HCT116 (cell line): ENCODE results near the gene PPP1R1C. TPM values are rescaled to one million over a fixed set of nuclear protein-coding genes. Genes with fewer than 3 reads are reported as not detected.

Experiments
- ATAC-seq: fragments of 200-7000 bp; cut with Tn5 transposase; 2 replicates; pipeline ENCODE4 v1.9.1; 2020; ENCODE audit warnings: mild to moderate bottlenecking, moderate library complexity
- BruUV-seq: library from RNA; stranded (reverse); fragments of 400-500 nt; replicated peaks from 2 replicates; lab custom pipeline; 2021; lab: Mats Ljungman, UMichigan
- CTCF ChIA-PET: fragments of 300-600 bp; sonication (Branson Sonifier 250); formaldehyde crosslinking; loops from one replicate; lab custom pipeline; 2021; ENCODE audit warnings: antibody characterized with exemption; lab: Charles Lee
- POLR2A ChIA-PET: fragments of 300-600, 350-600 bp; sonication (Branson Sonifier 250); formaldehyde crosslinking; loops from one replicate; lab custom pipeline; 2021; ENCODE audit warnings: antibody characterized with exemption; lab: Charles Lee
- RAD21 ChIA-PET, 2 experiments: fragments of 300-600 bp; sonication (Branson Sonifier 250); formaldehyde crosslinking; loops; one replicate each; lab custom pipeline; 2023; ENCODE audit warnings: low total read pairs in 2 of 2; ENCODE audit not compliant: uncharacterized antibody in 2 of 2, unreplicated experiment in 2 of 2, low non-redundant PET in 1 of 2; lab: Charles Lee
- DNase-seq: peaks from one replicate; pipeline ENCODE4 v3.0.0-alpha.2; 2010; ENCODE audit warnings: low read depth, low spot score
- H2AFZ ChIP-seq: fragments of 200-600 bp; shearing (Covaris generic), sonication (generic); 2 replicates; pipeline ENCODE4 v1.6.1; 2017; ENCODE audit warnings: low read depth, mixed run types, mixed read lengths, antibody characterized with exemption, low read length; ENCODE audit not compliant: poor library complexity, severe bottlenecking
- H3K27ac ChIP-seq: 2 replicates; pipeline ENCODE4 v1.5.1; 2012; ENCODE audit warnings: low read depth, low read length
- H3K27me3 ChIP-seq: fragments of 200-600 bp; sonication (generic); 2 replicates; pipeline ENCODE4 v1.6.1; 2016; ENCODE audit warnings: mixed run types, low read length, mixed read lengths; ENCODE audit not compliant: insufficient read depth
- H3K36me3 ChIP-seq, 2 experiments: fragments of 200-500 bp in 1 of 2; fragments of 200-600 bp in 1 of 2; sonication (Bioruptor generic) in 1 of 2; sonication (generic) in 1 of 2; 2 replicates each; pipeline versions ENCODE4 v1.5.1 to v1.6.1; 2014 to 2016; ENCODE audit warnings: low read length in 2 of 2, inconsistent platforms in 1 of 2, mixed read lengths in 1 of 2, mixed run types in 1 of 2; ENCODE audit not compliant: insufficient read depth in 2 of 2, control insufficient read depth in 1 of 2
- H3K4me1 ChIP-seq, 2 experiments: fragments of 200-600 bp in 1 of 2; sonication (generic) in 1 of 2; 2 replicates each; pipeline versions ENCODE4 v1.5.1 to v1.6.1; 2012 to 2017; ENCODE audit warnings: low read length in 2 of 2, inconsistent platforms in 1 of 2, mild to moderate bottlenecking in 1 of 2, mixed read lengths in 1 of 2, mixed run types in 1 of 2, moderate library complexity in 1 of 2; ENCODE audit not compliant: insufficient read depth in 2 of 2, control insufficient read depth in 1 of 2
- H3K4me2 ChIP-seq: fragments of 200-600 bp; sonication (generic); 2 replicates; pipeline ENCODE4 v1.6.1; 2017; ENCODE audit warnings: mixed run types, low read length, mixed read lengths
- H3K4me3 ChIP-seq, 2 experiments: fragments of 200-600 bp in 1 of 2; sonication (generic) in 1 of 2; replicated peaks in 1 of 2; 2 replicates each; pipeline ENCODE4 v1.5.1; 2011 to 2016; ENCODE audit warnings: low read length in 2 of 2, control low read depth in 1 of 2, low read depth in 1 of 2, mild to moderate bottlenecking in 1 of 2, mixed read lengths in 1 of 2, mixed run types in 1 of 2
- H3K79me2 ChIP-seq: fragments of 200-600 bp; sonication (generic); 2 replicates; pipeline ENCODE4 v1.6.1; 2017; ENCODE audit warnings: mild to moderate bottlenecking, mixed run types, low read length, moderate library complexity, mixed read lengths; ENCODE audit not compliant: insufficient read depth
- H3K9ac ChIP-seq: fragments of 200-600 bp; sonication (generic); 2 replicates; pipeline ENCODE4 v1.6.1; 2016; ENCODE audit warnings: low read length, mixed read lengths
- H3K9me2 ChIP-seq: fragments of 200-600 bp; sonication (generic), shearing (Covaris generic); 2 replicates; pipeline ENCODE4 v1.6.1; 2017; ENCODE audit warnings: mixed run types, mild to moderate bottlenecking, moderate library complexity; ENCODE audit not compliant: insufficient read depth
- H3K9me3 ChIP-seq, 2 experiments: fragments of 200-500 bp in 1 of 2; fragments of 200-600 bp in 1 of 2; sonication (Bioruptor generic) in 1 of 2; sonication (generic) in 1 of 2; 2 replicates each; pipeline ENCODE4 v1.6.1; 2014 to 2017; ENCODE audit warnings: low read length in 2 of 2, mixed read lengths in 2 of 2, inconsistent platforms in 1 of 2, low read depth in 1 of 2, mild to moderate bottlenecking in 1 of 2, mixed run types in 1 of 2, moderate library complexity in 1 of 2; ENCODE audit not compliant: control insufficient read depth in 1 of 2, insufficient read depth in 1 of 2
- H4K20me1 ChIP-seq: fragments of 200-600 bp; sonication (generic), shearing (Covaris generic); 2 replicates; pipeline ENCODE4 v1.6.1; 2017; ENCODE audit warnings: mixed run types, mild to moderate bottlenecking, moderate library complexity; ENCODE audit not compliant: insufficient read depth
- CBX3 ChIP-seq: IDR thresholded peaks from 2 replicates; pipeline ENCODE4 v1.6.1; 2012; ENCODE audit warnings: low read depth
- EZH2 ChIP-seq: fragments of 200-600 bp; sonication (generic); IDR thresholded peaks from 2 replicates; pipeline ENCODE4 v1.6.1; 2017; ENCODE audit warnings: antibody characterized with exemption, mixed run types
- POLR2A ChIP-seq: IDR thresholded peaks from 2 replicates; pipeline ENCODE4 v1.7.0; 2011; ENCODE audit warnings: borderline replicate concordance; ENCODE audit not compliant: insufficient read depth, insufficient read length; ENCODE audit errors: extremely low read depth
- RAD21 ChIP-seq: IDR thresholded peaks from 2 replicates; pipeline ENCODE4 v1.6.1; 2012; ENCODE audit warnings: low read depth, mild to moderate bottlenecking
- SIN3A ChIP-seq: IDR thresholded peaks from 2 replicates; pipeline ENCODE4 v1.6.1; 2012; ENCODE audit warnings: low read depth
- TCF7L2 ChIP-seq: IDR thresholded peaks from 2 replicates; pipeline ENCODE4 v1.7.0; 2011; ENCODE audit warnings: borderline replicate concordance, inconsistent platforms; ENCODE audit not compliant: insufficient read depth, insufficient read length; ENCODE audit errors: extremely low read depth
- ZFX ChIP-seq: fragments of 450-650 bp; IDR thresholded peaks from 2 replicates; pipeline ENCODE4 v1.6.1; 2017
- intact Hi-C: fragments of 100-400 bp; cut with micrococcal nuclease; formaldehyde crosslinking; loops from 2 replicates; pipeline ENCODE4 v1.10.0; 2022
- total RNA-seq: library from RNA; stranded (reverse); gene quantifications from one replicate; pipeline ENCODE4 v1.2.1, GENCODE V29; 2021; ENCODE audit not compliant: unreplicated experiment
- TF ChIP-seq, protein P1 (sequence below): IDR thresholded peaks from 2 replicates; pipeline ENCODE4 v1.6.1; 2012
- TF ChIP-seq, protein P2 (sequence below), 3 experiments: fragments of 200-600 bp in 1 of 3; sonication (generic) in 1 of 3; IDR thresholded peaks in 2 of 3; conservative IDR thresholded peaks in 1 of 3; 2 replicates each; pipeline ENCODE4 v1.5.1; 2012 to 2017; ENCODE audit warnings: low read depth in 2 of 3, low read length in 2 of 3, antibody characterized with exemption in 1 of 3, borderline replicate concordance in 1 of 3, control low read depth in 1 of 3, mild to moderate bottlenecking in 1 of 3, mixed read lengths in 1 of 3, mixed run types in 1 of 3, moderate library complexity in 1 of 3; ENCODE audit not compliant: insufficient read depth in 1 of 3
- TF ChIP-seq, protein P3 (sequence below): IDR thresholded peaks from 2 replicates; pipeline ENCODE4 v1.6.1; 2011; ENCODE audit warnings: mild to moderate bottlenecking, low read length, moderate library complexity; ENCODE audit not compliant: insufficient replicate concordance; ENCODE audit errors: extremely low read depth

PPP1R1C gene
- total RNA-seq, 1 experiment from 2014 or later: 17.8 TPM

DNA sequence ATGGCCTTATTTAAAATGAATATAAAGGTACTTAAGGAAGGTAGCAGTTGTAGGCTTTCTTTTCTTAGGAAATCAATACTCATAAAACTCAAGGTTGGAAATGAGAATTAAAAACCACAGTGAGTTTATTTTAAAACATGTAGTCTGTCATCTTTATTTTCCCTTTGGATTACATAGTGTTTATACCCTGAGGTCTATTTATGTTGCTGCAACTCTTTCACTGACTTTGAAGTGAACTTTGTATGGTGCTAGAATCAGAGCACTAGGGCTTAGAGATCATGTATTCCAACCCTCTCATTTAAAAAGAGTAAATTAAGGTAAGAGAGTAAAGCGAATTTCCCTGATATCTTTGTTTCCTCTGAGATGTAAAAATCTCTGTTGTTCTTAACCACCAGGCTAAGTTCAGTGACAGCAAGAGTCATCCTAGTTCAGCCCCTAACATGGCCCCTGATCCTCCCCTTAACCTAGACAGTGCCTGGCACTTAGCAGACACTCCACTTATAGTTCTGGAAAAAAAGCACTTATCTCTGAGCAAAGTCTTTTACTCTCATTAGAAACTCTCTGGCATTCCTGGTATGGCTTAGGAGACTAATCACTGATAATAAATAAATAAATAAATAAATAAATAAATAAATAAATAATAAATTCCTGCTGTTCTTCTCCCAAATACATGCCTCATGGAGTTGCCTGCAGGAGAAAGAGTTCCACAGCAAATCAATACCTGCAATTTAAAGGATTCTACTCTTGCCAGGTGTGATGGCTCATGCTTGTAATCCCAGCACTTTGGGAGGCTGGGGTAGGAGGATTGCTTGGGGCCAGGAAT is 33.0 kb upstream of the PPP1R1C start:
- H3K36me3 ChIP-seq: no peaks in the 10 kb centered on the region
- peaks cover 79 to 97% of the 10 kb centered on the region in 2 experiments for H3K4me1 ChIP-seq
- DNase-seq: no peak
- peak overlapping the region; percentile 59 for H3K4me2 ChIP-seq
- H3K9me2 ChIP-seq: no peaks in the 10 kb centered on the region
- ATAC-seq: no peak
- no peak overlapping the region for H3K4me3 ChIP-seq
- ChIA-PET CTCF (interaction anchor here (2.5 kb wide), 1 partner anchor 125 kb away, joined by 8 read pairs; no protein-coding TSS in a partner anchor), POLR2A (no interaction called here), RAD21 (no interaction called here)
- peak overlapping the region; percentile 98 for H3K27ac ChIP-seq
- H2AFZ ChIP-seq: peak overlapping the region; percentile 29
- no peaks in the 10 kb centered on the region for H3K9me3 ChIP-seq
- H4K20me1 ChIP-seq: no peaks in the 10 kb centered on the region
- no TSS peak for BruUV-seq
- TF ChIP-seq SIN3A (0 out of 2 replicates have a peak, but pooled peaks have one; percentile 13), TCF7L2 (no peak)
- TF ChIP-seq, protein P1, sequence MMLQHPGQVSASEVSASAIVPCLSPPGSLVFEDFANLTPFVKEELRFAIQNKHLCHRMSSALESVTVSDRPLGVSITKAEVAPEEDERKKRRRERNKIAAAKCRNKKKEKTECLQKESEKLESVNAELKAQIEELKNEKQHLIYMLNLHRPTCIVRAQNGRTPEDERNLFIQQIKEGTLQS: no peak
- peak overlapping the region; percentile 61; the same call in 1 of the 2 replicates for H3K9ac ChIP-seq
- no peaks in the 10 kb centered on the region for H3K27me3 ChIP-seq
- intact Hi-C loops: loop anchor here (5.0 kb wide), 1 partner anchor 170 kb away; no protein-coding TSS in a partner anchor
- H3K79me2 ChIP-seq: peaks cover 8% of the 10 kb centered on the region; the same call in 1 of the 2 replicates

DNA sequence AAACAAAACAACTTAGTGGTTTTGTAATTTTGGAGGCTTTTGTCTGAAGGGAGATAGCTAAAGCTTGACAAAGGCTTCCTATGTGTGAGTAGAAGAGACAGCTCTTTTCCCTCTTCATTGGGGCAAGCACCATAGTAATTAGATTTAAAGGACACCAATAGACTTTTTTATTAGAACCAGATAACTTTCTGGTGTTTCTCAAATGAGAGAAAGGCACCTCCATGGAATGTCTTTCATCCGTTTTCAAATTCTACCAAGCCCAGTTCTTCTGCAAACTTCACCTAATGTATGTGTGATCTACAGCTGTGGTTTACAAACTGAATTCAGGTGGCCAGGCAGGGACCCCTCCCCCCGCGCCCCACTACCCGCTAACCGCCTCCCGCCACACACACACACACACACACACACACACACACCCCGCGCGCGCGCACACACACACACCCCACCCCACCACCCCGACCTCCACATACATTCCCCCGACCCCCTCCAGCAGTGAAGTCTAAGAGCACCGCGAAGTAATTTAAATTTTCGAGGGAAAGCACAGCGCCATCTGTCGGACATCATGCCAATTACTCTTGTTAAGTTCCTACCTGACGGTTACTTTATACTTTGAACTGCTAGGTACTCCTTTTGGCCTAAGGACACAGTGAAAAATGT is 31.6 kb upstream of the PPP1R1C start:
- H3K4me2 ChIP-seq: peak overlapping the region; percentile 59
- TF ChIP-seq CBX3 (peak; percentile 58; the same call in 1 of the 2 replicates), POLR2A (peak; percentile 16), RAD21 (peak; percentile 69), ZFX (no peak), EZH2 (no peak)
- TF ChIP-seq, protein P1: no peak
- TF ChIP-seq, protein P2, sequence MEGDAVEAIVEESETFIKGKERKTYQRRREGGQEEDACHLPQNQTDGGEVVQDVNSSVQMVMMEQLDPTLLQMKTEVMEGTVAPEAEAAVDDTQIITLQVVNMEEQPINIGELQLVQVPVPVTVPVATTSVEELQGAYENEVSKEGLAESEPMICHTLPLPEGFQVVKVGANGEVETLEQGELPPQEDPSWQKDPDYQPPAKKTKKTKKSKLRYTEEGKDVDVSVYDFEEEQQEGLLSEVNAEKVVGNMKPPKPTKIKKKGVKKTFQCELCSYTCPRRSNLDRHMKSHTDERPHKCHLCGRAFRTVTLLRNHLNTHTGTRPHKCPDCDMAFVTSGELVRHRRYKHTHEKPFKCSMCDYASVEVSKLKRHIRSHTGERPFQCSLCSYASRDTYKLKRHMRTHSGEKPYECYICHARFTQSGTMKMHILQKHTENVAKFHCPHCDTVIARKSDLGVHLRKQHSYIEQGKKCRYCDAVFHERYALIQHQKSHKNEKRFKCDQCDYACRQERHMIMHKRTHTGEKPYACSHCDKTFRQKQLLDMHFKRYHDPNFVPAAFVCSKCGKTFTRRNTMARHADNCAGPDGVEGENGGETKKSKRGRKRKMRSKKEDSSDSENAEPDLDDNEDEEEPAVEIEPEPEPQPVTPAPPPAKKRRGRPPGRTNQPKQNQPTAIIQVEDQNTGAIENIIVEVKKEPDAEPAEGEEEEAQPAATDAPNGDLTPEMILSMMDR (IDR thresholded peaks at IDR 0.05 in 2 of 3, conservative IDR thresholded peaks at IDR 0.05 in 1 of 3; ENCODE audit: borderline replicate concordance in 1 of 3, insufficient read depth in 1 of 3, low read depth in 2 of 3, low read length in 2 of 3): peak; percentile 32 to 86 (median 68); a peak in 5 of 6 replicates
- TF ChIP-seq, protein P3, sequence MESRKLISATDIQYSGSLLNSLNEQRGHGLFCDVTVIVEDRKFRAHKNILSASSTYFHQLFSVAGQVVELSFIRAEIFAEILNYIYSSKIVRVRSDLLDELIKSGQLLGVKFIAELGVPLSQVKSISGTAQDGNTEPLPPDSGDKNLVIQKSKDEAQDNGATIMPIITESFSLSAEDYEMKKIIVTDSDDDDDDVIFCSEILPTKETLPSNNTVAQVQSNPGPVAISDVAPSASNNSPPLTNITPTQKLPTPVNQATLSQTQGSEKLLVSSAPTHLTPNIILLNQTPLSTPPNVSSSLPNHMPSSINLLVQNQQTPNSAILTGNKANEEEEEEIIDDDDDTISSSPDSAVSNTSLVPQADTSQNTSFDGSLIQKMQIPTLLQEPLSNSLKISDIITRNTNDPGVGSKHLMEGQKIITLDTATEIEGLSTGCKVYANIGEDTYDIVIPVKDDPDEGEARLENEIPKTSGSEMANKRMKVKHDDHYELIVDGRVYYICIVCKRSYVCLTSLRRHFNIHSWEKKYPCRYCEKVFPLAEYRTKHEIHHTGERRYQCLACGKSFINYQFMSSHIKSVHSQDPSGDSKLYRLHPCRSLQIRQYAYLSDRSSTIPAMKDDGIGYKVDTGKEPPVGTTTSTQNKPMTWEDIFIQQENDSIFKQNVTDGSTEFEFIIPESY: no peak

More for the DNA sequence above, 31.6 kb upstream of the PPP1R1C start:
- BruUV-seq: no TSS peak
- peak; percentile 62 for ATAC-seq
- DNase-seq: peak; percentile 83
- H3K4me1 ChIP-seq: peaks cover 79 to 97% of the 10 kb centered on the region in 2 experiments
- intact Hi-C loops: loop anchor here (5.0 kb wide), 1 partner anchor 172 kb away; no protein-coding TSS in a partner anchor
- no peak overlapping the region for H2AFZ ChIP-seq
- peak overlapping the region; percentile 98 for H3K27ac ChIP-seq
- H4K20me1 ChIP-seq: no peaks in the 10 kb centered on the region
- H3K9me3 ChIP-seq: no peaks in the 10 kb centered on the region
- H3K4me3 ChIP-seq: peak overlapping the region; percentile 22 to 39
- no peaks in the 10 kb centered on the region for H3K36me3 ChIP-seq
- ChIA-PET POLR2A (interaction anchor here (0.8 to 2.0 kb wide), 4 partner anchors 21 to 182 kb away, joined by 3 to 5 read pairs (median 4); no protein-coding TSS in a partner anchor), RAD21 (interaction anchor here (0.7 to 0.9 kb wide), 3 partner anchors 124 to 422 kb away, joined by 3 to 5 read pairs (median 3); no protein-coding TSS in a partner anchor), CTCF (interaction anchor here (0.7 to 2.7 kb wide), 12 partner anchors 14 to 216 kb away, joined by 3 to 17 read pairs (median 6); no protein-coding TSS in a partner anchor)
- H3K9me2 ChIP-seq: no peaks in the 10 kb centered on the region
- peak overlapping the region; percentile 61 for H3K9ac ChIP-seq
- H3K79me2 ChIP-seq: peaks cover 22% of the 10 kb centered on the region
- H3K27me3 ChIP-seq: no peaks in the 10 kb centered on the region
